ENCODE data around the gene NELL1.

DNA sequence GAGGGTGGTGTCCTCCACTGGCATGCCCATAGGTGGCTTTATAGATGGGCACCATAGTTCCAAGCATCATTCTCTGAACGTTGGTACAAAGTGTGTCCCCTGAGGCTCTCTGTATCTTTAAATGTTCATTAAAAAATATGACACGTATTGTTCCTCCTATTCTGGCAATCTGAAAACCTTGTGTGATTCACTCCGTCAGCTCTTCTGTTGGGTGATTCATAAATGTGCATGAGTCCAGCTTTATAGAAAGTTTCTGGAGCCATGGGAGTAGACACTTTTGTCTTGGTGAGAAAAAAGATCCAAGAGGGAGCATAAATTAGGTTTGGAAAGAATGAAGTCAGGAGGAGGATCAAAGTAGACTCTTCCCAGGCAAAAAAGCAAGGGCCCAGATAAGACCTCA, 728.8 kb downstream of the NELL1 start:
- TF ChIP-seq EP300 (IDR thresholded peaks at IDR 0.05) (no peak), POLR2A (IDR thresholded peaks at IDR 0.05) (no peak)
- TF ChIP-seq, protein P1, sequence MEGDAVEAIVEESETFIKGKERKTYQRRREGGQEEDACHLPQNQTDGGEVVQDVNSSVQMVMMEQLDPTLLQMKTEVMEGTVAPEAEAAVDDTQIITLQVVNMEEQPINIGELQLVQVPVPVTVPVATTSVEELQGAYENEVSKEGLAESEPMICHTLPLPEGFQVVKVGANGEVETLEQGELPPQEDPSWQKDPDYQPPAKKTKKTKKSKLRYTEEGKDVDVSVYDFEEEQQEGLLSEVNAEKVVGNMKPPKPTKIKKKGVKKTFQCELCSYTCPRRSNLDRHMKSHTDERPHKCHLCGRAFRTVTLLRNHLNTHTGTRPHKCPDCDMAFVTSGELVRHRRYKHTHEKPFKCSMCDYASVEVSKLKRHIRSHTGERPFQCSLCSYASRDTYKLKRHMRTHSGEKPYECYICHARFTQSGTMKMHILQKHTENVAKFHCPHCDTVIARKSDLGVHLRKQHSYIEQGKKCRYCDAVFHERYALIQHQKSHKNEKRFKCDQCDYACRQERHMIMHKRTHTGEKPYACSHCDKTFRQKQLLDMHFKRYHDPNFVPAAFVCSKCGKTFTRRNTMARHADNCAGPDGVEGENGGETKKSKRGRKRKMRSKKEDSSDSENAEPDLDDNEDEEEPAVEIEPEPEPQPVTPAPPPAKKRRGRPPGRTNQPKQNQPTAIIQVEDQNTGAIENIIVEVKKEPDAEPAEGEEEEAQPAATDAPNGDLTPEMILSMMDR (IDR thresholded peaks at IDR 0.05), result no peak

Data from upper lobe of left lung (tissue), 4 donors.